HG02943 (cell line): ENCODE measurements around the gene PPP2R2C.

Experiments
- ATAC-seq: cut with Tn5 transposase; IDR thresholded peaks from one replicate; pipeline ENCODE4 v1.9.1; 2021; ENCODE audit warnings: mild to moderate bottlenecking, low read depth, moderate library complexity; ENCODE audit not compliant: unreplicated experiment

PPP2R2C gene

GRCh38 chr4:6349896-6350603 is 122.4 kb downstream of the PPP2R2C start:
- ATAC-seq = no peak

DNA sequence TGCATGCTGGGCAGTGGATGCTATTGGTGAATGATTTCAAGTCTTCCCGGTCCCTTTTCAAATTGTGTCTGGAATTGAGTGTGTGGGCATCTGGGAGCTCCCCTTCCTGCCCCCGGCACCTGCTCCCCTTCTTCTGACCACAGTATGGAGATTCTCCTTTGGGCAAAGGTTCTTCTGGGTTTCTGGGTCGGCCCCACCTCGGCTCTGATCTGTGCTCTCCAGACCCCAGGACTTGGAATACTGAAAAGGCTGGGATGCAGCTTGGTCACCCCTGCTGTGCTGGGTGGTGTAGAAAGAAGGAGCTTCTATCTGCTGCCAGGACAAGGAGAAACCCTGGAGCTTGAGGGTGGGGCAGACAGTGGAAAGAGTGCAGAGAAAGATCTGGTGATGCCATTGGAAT is 124.0 kb downstream of the PPP2R2C start:
- ATAC-seq = no peak

GRCh38 chr4:6347511-6348045 is 124.8 kb downstream of the PPP2R2C start:
- ATAC-seq = no peak

DNA sequence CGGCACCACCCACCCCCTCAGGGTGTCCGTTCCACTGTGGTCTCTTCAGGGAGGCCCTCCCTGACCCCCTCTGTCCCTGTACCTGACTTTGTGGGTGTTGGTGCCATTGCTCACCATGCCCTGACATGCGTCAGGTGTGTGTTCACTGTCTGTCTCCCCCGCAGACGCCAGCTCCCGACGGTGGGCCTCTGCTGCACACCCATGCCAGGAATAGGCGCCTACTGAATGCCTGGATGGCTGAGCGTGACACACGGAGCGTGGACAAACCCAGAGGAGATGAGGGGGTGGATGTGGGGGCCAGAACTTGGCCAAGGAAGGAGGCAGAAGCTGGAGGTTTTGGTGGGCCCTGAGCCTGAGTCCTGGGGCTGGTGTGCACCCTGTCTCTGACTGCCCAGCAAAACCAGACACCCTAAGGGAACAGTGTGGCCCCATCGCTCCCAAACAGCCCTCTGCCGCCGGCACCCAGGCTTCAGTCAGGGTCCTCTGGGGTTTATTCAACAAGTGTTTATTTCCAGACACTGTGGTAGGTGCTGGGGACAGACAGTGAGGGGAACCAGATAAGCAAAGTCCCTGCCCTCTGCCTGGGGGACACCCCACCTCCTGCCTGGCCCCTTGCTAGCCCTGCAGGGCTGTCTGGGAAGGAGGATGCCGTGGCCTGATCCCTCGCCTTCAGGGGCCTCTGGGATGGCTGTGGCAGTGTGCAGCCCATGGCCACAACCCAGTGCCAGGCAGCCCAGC is 125.9 kb downstream of the PPP2R2C start:
- ATAC-seq = no peak

DNA sequence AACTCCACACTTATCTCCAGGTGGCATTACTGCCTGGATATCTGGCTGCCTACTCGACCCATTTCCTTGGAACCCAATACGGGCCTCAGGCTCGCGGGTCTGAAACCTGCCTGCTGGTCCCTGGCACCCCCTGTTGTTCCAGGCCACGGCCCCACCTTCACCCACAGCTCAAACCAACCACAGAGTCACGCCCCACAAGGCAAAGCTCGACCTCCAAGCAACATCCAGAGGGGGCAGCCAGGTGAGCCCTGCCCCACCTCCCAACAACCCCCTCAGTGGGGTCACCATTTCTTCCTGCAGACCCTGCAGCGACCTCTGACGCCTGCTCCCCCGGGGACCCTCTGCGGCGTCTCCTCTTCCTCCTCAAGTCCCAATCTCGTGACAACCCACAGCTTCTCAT is 126.5 kb downstream of the PPP2R2C start:
- no peak for ATAC-seq

DNA sequence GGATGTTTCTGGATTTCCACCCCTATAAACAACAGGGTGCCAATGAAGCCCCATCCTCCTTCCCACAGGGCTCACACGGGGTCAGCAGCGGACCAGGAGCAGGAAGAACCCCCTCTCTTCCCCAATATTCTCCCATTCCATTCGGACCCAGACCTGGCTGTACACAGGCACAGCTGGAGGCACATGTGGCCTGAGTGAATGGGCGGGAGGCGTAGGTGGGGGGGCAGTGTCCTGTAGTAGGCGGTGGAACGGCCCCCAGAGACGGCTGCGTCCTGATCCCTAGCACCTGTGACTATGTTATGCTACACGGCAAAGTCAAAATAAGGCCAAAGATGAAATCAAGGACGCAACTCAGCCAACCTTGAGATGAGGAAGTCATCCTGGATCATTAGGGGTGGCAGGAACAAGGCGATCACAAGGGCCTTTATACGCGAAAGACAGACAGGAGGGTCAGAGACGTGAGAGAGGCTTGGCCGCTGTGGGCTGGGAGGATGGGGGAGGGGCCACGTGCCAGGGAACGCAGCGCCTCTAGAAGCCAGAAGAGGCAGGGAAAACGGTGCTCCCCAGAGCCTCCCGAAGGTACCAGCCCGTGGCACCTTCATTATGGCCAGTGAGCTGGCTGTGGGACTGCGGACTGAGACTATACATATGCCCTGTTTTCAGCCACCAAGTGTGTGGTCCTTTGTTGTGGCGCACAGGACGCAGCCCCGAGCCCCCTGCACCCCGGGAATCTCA is 127.2 kb downstream of the PPP2R2C start:
- no peak for ATAC-seq

DNA sequence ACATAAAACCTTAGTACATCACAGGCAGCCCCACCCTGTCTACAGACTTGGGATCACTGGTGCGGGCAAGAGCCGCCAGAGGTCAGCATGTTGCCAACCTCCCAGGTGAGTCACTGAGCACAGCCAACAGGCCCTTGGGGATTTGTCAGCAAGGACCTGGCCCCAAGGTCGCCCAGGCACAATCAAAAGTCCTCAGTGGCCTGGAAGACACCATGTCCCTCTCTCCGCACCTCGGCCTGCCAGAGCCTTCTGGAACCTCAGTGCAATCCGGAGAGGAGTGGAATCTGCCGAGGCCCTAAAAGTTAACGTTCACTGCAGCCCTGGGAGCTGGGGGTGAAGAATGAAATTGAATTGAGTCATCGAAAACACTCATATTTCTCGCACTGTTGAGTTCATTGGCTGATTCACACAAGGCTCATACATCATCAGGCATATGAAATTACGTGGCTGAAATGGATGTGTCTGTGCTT is 128.4 kb downstream of the PPP2R2C start:
- no peak for ATAC-seq

DNA sequence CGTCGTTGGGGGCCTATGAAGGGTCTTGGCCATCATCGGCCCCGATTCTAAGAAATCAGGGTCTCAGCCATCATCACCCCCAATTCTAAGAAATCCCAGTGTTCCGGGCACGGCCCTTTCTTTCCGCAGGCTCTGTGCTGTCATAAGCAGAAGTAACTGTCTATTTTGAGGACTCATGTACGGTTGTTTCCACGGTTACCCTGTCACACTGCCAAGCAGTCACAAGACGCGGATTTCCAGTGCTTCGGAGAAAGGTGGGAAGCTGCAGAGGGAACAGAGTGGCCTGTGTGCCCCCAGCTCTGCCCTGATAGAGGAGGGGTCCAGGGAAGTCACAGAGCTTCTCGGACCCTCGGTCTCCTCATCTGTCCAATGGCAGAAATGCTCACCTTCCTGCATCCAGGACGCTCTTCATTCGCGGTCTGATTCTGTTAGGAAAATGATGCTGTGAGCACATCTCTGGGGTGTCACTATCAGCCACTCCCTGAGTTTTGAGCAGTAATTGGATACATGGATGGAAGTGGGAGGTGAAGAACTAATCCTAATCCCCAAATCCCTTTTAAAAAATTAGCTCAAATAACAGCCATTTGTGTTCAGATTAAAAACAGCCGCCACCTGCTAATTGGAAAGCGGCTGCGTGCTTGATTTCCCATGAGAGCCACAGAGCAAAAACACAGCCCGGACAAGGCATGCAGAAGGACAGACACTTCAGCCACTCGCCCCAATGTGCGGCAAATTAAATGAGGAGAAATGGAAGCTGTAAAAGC is 129.7 kb downstream of the PPP2R2C start:
- no peak for ATAC-seq

DNA sequence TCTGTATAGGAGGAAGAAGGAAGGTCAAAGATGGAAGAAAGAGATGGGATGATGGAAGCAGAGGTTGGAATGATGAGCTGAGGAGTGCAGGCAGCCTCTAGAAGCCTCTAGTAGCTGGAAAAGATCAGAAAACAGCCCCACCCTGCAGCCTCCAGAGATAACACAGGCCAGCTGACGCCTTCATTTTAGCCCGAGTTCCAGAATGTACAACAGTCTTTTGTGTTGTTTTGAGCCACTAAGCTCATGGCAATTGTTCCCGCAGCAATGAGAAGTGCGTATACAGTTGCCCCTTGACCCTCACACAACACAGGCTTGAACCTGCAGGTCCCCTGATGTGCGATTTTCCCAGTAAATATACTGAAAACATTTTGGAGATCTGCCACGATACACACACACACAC is 130.7 kb downstream of the PPP2R2C start:
- no peak for ATAC-seq

DNA sequence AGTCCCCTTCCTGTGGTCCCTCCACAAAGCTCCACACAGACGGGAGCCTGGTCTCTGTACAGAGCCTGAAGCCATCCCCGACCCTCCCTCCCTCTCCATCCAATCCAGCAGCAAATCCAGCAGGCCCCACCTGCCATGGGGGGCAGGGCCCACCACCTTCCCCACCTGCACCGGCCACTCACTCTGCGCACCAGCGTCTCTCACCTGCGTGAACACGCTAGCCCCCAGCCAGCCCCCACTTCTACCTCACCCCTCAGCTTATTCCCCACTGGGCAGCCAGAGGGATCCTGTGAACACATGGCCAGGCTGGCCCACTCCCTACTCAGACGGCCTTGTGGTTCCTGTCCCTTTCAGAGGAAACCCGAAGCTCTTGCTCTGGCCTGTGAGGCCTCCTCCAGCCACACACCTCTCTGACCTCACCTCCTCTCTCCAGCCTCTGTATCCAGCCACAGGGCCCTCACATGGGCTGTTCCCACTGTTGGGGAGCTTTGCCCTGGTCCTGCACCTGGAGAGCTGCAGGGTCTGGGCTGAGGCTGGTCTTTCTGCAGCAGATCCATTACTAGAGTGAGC is 131.9 kb downstream of the PPP2R2C start:
- ATAC-seq = no peak

DNA sequence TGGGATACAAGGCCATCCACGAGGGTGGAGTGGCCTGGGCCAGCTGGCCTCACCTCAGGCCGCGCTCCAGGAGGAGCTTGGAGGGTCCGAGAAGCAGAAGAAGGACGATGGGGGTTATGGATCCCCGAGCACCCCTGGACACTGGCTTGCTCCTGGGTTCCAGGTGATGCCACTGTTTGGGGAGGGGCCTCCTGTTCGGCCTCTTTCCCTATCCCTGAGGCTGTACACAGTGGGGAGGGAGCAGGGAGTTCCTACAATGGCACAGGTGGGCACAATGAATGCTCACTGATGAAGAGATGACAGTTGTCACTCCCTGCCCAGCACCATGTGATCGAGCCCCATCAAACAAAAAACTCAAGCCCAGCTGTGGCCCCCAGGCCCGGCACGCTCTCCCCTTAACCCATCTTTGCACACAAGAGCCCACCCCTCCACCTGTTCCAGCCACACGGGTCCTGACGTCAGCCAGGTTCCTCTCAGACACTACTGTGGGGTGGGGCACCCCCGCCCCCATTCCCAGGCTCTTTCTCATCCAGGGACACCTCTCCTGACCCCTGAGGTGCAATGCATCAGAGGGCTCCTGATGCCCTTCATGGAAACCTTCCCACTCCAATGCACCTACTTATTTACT is 132.5 kb downstream of the PPP2R2C start:
- no peak for ATAC-seq

- ATAC-seq = no peak
Observed at GRCh38 chr4:6338951-6339817, 133.2 kb downstream of the PPP2R2C start.

DNA sequence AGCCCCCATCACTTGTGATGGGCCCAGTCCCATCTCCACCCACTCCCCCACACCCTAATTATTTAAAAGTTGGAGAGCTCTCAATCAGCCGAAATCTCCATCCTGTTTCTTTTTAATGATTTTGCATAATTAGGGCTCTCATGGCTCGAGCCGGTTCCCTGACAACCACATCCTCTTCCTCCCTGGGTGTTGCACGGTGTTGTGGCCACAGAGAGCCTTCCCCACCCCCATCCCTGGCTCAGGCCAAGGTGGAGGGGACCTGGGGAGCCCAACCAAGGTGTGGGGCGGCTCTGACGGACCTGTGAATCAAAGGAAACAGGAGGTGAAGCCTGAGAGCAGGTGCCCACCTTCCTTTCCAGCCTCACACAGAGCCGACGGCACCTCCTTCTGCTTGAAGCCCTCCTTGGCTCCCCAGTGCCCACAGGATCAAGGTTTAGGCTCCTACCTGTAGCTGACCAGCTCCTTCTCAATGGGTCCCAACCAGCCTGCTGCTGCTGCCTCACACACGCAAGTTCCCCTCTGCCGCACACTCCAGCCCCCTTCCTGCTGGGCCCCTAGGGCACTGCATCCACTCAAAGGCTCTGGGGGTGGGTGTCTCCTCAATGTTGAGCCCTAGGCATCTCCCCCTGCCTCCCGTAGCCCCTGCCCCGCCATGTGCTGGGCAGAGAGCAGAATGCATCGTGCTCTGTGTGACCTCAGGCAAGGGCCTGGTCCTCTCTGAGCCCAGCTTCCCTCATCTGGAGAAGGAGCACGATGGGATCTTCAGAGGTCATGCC is 134.1 kb downstream of the PPP2R2C start:
- no peak for ATAC-seq

GRCh38 chr4:6337331-6337935 is 135.0 kb downstream of the PPP2R2C start:
- ATAC-seq = no peak

DNA sequence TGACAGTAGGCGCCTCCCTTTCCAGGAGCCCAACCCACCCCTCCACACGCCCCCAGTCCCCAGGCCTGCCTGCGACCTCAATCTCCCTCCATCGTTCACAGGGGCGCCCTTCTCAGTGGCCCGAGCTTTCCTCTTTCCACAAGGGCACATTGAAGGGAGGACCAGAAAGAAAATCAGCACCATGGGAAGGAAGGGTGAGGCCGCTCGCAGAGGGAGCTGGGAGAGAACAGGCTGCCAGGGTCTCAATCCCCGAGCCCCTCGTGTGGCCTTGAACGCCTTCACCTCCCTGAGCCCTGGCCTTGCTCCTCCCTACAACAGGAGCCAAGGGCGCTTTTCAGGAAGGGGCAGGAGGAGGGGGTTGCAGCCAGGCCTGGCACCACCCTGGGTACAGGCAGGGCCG is 136.2 kb downstream of the PPP2R2C start:
- no peak for ATAC-seq

- ATAC-seq = no peak
Observed at GRCh38 chr4:6335040-6335590, 137.3 kb downstream of the PPP2R2C start.

- no peak for ATAC-seq
Observed at GRCh38 chr4:6334203-6334887, 138.1 kb downstream of the PPP2R2C start.
